SK-N-MC (cell line): ENCODE measurements around the gene BPIFB2.
"Not testable (repeated sequence)": the region's sequence is repeated elsewhere in the genome, so short reads cannot be mapped to it uniquely, and the experiment has no call there.

ENCODE experiments used
- DNase-seq: peaks from one replicate; pipeline ENCODE4 v3.0.0-alpha.2; 2011; ENCODE audit warnings: low read depth, low spot score
- H3K27ac ChIP-seq: fragments of 200-600 bp; sonication (generic); 2 replicates; pipeline ENCODE4 v1.5.1; 2016; ENCODE audit warnings: mixed run types
- H3K36me3 ChIP-seq: fragments of 200-600 bp; sonication (generic); 2 replicates; pipeline ENCODE4 v1.6.1; 2017; ENCODE audit warnings: antibody characterized with exemption, low read length, mixed read lengths; ENCODE audit not compliant: insufficient read depth
- H3K4me3 ChIP-seq: fragments of 200-600 bp; sonication (generic); 2 replicates; pipeline ENCODE4 v1.5.1; 2016
- H3K9ac ChIP-seq: fragments of 200-600 bp; sonication (generic); 2 replicates; pipeline ENCODE4 v1.8.0; 2017; ENCODE audit warnings: mixed run types, mixed read lengths; ENCODE audit not compliant: insufficient read length
- H3K9me3 ChIP-seq: fragments of 200-600 bp; sonication (generic); 2 replicates; pipeline ENCODE4 v1.6.1; 2017; ENCODE audit warnings: low read depth, mild to moderate bottlenecking, antibody characterized with exemption, low read length, moderate library complexity, mixed read lengths
- EZH2 ChIP-seq: fragments of 200-600 bp; sonication (generic); IDR thresholded peaks from one replicate; pipeline ENCODE4 v1.6.1; 2017; ENCODE audit warnings: antibody characterized with exemption
- FOXP2 ChIP-seq: optimal IDR thresholded peaks from 2 replicates; pipeline ENCODE3; 2011; ENCODE audit warnings: mild to moderate bottlenecking, moderate library complexity; ENCODE audit not compliant: insufficient read depth; ENCODE audit errors: extremely low read length, control extremely low read depth
- POLR2AphosphoS5 ChIP-seq: IDR thresholded peaks from 2 replicates; pipeline ENCODE4 v1.6.1; 2012; ENCODE audit warnings: mild to moderate bottlenecking, low read depth, low read length, borderline replicate concordance

Gene BPIFB2, protein sequence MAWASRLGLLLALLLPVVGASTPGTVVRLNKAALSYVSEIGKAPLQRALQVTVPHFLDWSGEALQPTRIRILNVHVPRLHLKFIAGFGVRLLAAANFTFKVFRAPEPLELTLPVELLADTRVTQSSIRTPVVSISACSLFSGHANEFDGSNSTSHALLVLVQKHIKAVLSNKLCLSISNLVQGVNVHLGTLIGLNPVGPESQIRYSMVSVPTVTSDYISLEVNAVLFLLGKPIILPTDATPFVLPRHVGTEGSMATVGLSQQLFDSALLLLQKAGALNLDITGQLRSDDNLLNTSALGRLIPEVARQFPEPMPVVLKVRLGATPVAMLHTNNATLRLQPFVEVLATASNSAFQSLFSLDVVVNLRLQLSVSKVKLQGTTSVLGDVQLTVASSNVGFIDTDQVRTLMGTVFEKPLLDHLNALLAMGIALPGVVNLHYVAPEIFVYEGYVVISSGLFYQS

DNA sequence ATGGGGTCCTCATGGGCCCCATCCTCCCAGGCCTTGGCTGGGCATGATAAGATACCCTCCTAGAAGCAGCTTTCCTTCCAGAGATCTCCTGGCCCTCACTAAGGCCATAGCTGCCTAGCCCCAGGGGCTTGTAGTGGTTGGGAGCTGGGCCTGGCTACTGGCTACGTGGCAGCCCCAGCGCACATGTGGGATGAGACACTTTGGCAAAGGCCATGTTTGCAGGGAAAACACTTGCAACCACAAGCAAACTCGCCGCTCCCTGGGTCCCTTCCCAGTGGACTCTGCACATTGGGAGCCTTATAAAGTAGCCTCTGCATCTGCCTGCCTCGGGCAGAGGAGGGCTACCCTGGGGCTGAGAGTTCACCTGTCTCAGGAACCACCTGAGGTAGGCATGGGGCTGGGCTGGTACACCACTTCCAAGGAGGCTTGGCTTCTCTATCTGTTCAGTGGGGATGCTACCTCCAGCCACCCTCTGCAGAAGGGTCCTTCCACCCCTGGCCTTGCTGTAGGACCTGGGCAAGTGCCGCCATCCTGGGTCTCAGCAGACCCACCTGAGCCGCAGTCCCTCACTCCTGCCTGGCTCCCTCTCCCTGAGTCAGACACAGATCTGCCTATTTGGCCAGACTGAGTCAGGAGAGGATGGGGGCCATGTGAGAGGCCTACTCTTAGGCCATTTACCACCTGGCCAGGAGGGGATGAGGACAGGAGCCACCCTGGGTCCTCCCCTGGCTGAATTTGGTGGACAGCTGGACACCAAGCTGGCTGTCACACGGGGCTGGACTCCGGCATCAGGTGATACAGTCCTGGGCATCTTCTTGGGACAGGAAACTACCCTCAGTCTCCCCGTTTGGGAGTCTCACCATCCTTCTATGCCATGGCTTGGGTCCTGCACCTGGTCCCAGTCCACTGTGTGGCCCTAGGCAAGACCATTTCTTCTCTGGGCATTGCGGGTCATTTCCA lies at the start of gene BPIFB2:
TSS of gene BPIFB2 (plus strand) at position 329 of the 960 bp plus-strand sequence. CDS start 871 bp downstream, outside the sequence.
- DNase-seq: no peak
- Histone ChIP-seq H3K9ac (no peak within 1 kb of the TSS), H3K36me3 (no peaks in the 10 kb centered on the region), H3K27ac (no peak within 1 kb of the TSS), H3K9me3 (no peaks in the 10 kb centered on the region), H3K4me3 (no peak within 1 kb of the TSS)
- TF ChIP-seq POLR2AphosphoS5: no peak
- TF ChIP-seq EZH2: no peak

DNA sequence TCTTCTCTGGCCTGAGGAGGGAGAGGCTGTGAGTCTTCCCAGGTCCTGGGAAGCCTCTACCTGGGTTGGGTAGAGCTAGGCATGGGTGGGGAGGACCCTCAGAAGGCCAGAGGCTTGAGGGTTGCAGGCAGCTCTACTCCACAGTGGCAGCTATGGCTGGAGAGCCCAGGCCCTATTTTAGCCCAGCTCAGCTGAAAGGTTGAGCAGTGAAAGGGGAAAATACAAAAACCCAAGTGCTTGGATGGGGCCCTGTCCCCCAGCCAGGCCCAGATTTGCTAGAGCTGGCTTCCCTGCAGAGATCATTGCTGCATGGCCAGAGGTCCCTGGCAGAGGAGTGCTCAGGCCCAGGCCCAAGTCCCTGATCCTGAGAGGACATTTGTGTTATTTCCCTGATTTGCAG lies 48.9 kb upstream of the BPIFB2 start:
- Histone ChIP-seq H3K36me3 (no peaks in the 10 kb centered on the region), H3K4me3 (no peak overlapping the region), H3K9me3 (no peaks in the 10 kb centered on the region; the same call in 1 of the 2 replicates), H3K27ac (no peak overlapping the region), H3K9ac (no peak overlapping the region)
- no peak for DNase-seq
- TF ChIP-seq POLR2AphosphoS5 (no peak), EZH2 (no peak), FOXP2 (no peak)

DNA sequence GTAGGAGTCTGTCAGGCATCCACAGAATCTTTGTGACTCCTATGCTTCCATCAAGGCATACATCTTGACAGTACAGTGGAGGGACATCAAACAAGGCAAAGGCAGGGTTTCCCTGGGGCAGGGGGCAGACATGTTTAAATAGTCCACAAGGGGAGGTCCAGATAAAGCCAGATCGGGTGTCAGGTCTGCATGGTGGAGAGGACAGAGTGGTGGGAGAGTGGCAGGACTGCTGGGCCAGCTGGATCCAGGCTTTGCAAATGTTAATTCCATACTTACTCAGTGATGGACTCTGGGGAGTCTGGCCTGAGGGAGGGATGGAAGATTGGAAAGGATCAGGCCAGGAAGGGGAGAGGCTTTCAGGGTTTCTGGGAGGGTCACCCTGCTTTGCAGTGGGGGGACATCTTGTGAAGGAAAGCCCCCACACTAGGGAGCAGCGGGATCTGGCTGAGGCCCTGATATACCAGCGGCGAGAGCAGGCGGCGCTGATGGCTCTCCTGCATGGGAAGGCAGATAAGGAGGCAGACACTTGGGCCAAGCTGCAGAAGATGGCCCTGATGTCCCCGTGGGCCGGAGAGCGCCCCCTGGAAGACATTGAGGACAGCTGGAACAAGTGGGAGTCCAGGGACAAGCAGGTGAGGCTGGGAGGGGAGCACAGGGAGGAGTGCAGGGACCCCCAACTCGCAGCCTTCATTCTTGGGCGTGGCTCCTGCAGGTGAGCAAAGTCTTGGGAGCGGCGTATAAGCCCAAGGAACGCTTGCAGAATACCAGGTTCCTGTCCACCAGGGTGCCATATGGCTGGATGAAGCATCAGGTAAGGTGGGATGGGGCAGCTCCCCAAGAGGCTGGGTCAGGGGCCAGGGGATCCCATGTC lies 47.9 kb upstream of the BPIFB2 start:
- Histone ChIP-seq H3K27ac (no peak overlapping the region), H3K9ac (no peak overlapping the region), H3K9me3 (no peaks in the 10 kb centered on the region; the same call in 1 of the 2 replicates), H3K36me3 (no peaks in the 10 kb centered on the region), H3K4me3 (no peak overlapping the region)
- no peak for TF ChIP-seq FOXP2
- TF ChIP-seq EZH2: no peak
- no peak for TF ChIP-seq POLR2AphosphoS5
- DNase-seq: no peak

DNA sequence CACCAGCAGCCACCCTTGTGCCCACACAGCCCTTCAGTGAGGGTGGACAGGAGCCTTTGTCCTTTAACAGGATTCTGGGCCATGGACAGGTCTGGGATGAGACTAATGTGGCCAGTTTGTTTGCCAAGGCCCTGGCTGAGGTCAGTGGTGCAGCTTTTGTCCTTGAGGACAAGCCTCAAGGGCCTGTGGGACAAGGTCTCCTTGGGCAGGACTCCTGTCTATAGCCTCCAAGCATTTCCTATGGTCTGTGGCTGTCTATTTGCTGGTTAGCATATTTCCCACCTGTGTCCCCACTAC lies 47.3 kb upstream of the BPIFB2 start:
- no peak overlapping the region for H3K4me3 ChIP-seq

DNA sequence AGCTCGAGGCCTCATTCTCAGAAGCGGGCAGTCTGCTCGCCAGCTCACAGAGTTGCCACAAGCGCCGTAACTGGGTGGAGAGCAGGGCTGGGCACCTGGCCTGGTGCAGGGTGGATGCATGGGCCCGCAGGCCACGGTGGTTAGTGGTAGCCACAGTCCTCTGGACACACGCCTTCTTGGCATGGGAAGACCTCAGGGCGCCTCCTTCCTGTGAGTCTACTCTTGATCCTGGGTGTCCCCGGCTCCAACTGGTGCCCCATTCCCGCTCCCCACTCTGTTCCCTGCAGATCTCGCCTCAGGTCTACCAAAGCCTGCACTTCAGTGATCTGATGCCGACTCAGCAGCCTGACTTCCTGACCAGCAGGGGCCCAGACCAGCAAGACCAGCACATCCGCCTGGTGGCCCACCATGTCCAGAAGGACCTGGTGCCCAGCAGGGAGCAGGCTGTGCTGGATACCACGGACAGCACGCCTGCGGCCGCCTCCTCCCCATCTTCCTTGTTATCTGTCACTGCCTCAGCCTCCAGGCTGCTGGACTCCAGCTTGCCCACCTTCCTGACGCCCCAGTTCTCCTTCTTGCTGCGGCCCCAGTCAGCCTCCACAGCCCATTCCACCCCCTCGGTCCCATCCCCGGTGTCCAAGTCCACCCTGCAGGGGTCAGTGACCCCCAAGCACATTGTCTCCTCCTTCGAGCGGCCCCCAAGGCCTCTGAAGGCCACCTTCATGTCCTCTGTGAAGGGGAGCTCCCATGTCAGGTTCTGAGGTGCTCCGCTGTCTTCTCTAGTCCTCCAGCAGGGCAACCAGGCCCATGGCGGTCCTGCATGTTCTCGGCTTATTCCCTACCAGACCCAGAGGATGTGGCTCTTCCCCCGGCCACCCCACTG lies 46.4 kb upstream of the BPIFB2 start:
- no peak for DNase-seq
- TF ChIP-seq POLR2AphosphoS5 (no peak), FOXP2 (no peak), EZH2 (no peak)
- Histone ChIP-seq H3K9me3 (no peaks in the 10 kb centered on the region; the same call in 1 of the 2 replicates), H3K27ac (no peak overlapping the region), H3K9ac (no peak overlapping the region), H3K36me3 (no peaks in the 10 kb centered on the region), H3K4me3 (no peak overlapping the region)

More for the DNA sequence above, 47.3 kb upstream of the BPIFB2 start:
- Histone ChIP-seq H3K9me3 (no peaks in the 10 kb centered on the region; the same call in 1 of the 2 replicates), H3K9ac (no peak overlapping the region), H3K27ac (no peak overlapping the region), H3K36me3 (no peaks in the 10 kb centered on the region)
- DNase-seq: no peak
- TF ChIP-seq POLR2AphosphoS5: no peak
- no peak for TF ChIP-seq FOXP2

DNA sequence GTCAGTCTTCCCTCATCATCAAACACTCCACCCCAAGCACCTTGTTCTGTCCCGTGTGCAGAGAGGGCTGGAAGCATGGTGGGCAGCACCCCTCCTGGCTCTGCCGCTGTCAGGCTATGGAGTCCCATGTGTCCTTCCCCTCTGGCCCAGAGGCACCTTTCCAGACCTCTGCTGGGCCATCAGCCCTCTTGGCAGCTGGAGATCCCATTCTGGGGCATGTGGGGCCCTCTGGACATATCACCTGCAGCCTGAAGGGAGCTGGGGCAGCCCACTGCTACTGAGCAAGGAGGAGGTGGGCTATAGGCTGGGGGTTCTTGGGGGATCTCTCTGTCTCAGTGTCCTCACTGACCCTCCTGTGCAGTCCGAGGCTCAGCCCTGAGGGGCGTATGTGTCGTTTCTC lies 45.5 kb upstream of the BPIFB2 start:
- TF ChIP-seq EZH2: no peak
- TF ChIP-seq FOXP2: no peak
- no peak for TF ChIP-seq POLR2AphosphoS5
- no peak for DNase-seq
- Histone ChIP-seq H3K9ac (no peak overlapping the region), H3K4me3 (no peak overlapping the region), H3K27ac (no peak overlapping the region), H3K36me3 (no peaks in the 10 kb centered on the region), H3K9me3 (no peaks in the 10 kb centered on the region)

DNA sequence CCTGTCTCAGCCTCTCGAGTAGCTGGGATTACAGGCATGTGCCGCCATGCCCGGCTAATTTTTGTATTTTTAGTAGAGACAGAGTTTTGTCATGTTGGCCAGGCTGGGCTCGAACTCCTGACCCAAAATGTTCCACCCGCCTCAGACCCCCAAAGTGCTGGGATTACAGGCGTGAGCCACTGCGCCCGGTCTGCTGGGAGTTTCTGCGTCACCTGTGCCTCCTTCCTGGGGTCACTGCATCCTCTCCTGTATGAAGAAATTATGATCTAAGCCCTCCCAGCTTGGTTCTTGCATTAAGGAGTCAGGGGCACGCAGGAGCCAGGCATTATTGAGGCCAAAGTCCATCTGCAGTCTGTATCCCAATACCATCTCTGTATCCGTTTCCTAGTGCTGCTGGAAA lies 44.9 kb upstream of the BPIFB2 start:
- not testable (repeated sequence) for H3K27ac ChIP-seq, DNase-seq, H3K9me3 ChIP-seq, H3K9ac ChIP-seq, H3K36me3 ChIP-seq, H3K4me3 ChIP-seq
